ENCODE data around the gene NQO2.
"Not testable (repeated sequence)": the region's sequence is repeated elsewhere in the genome, so short reads cannot be mapped to it uniquely, and the experiment has no call there.

The NQO2 gene

GRCh38 chr6:3023663-3024483 is 24.2 kb downstream of the NQO2 start:
- Histone ChIP-seq H3K4me3 (ENCODE audit: insufficient read length, low read depth) (no peak overlapping the region), H3K36me3 (ENCODE audit: insufficient read depth, insufficient read length, low read length) (peaks cover 8% of the 10 kb centered on the region), H3K4me1 (ENCODE audit: insufficient read depth, insufficient read length) (peaks cover 4% of the 10 kb centered on the region), H3K27me3 (ENCODE audit: insufficient read depth, insufficient read length) (no peaks in the 10 kb centered on the region), H3K9me3 (ENCODE audit: insufficient read depth, low read length) (peaks cover 11% of the 10 kb centered on the region; the same call in 1 of the 2 replicates), H3K9ac (ENCODE audit: insufficient read length, low read depth) (no peak overlapping the region)
- peak; percentile 42 for DNase-seq (ENCODE audit: low read depth, low spot score)
- TF ChIP-seq ZNF274 (IDR thresholded peaks at IDR 0.05; ENCODE audit: low read depth, low read length): no peak
- no peak for TF ChIP-seq SUZ12 (IDR thresholded peaks at IDR 0.05; ENCODE audit: extremely low read depth, insufficient read depth, insufficient read length)
- TF ChIP-seq YY1 (IDR thresholded peaks at IDR 0.05; ENCODE audit: insufficient read depth, insufficient read length): no peak

- peaks cover 11% of the 10 kb centered on the region; the same call in 1 of the 2 replicates for H3K9me3 ChIP-seq (ENCODE audit: insufficient read depth, low read length)
- peaks cover 4% of the 10 kb centered on the region for H3K4me1 ChIP-seq (ENCODE audit: insufficient read depth, insufficient read length)
- no peak overlapping the region for H3K9ac ChIP-seq (ENCODE audit: insufficient read length, low read depth)
- no peak overlapping the region for H3K4me3 ChIP-seq (ENCODE audit: insufficient read length, low read depth)
- no peaks in the 10 kb centered on the region for H3K36me3 ChIP-seq (ENCODE audit: insufficient read depth, insufficient read length, low read length)
- no peak for DNase-seq (ENCODE audit: low read depth, low spot score)
- no peaks in the 10 kb centered on the region for H3K27me3 ChIP-seq (ENCODE audit: insufficient read depth, insufficient read length)
- no peak for TF ChIP-seq SUZ12 (IDR thresholded peaks at IDR 0.05; ENCODE audit: extremely low read depth, insufficient read depth, insufficient read length)
Measured at GRCh38 chr6:3026791-3027626, 27.3 kb downstream of the NQO2 start.

GRCh38 chr6:3028156-3028555 is 28.5 kb downstream of the NQO2 start:
- H3K4me3 ChIP-seq (ENCODE audit: insufficient read length, low read depth); H3K36me3 ChIP-seq (ENCODE audit: insufficient read depth, insufficient read length, low read length); DNase-seq (ENCODE audit: low read depth, low spot score); H3K9me3 ChIP-seq (ENCODE audit: insufficient read depth, low read length); H3K27me3 ChIP-seq (ENCODE audit: insufficient read depth, insufficient read length); H3K4me1 ChIP-seq (ENCODE audit: insufficient read depth, insufficient read length); H3K9ac ChIP-seq (ENCODE audit: insufficient read length, low read depth): not testable (repeated sequence)

GRCh38 chr6:3031857-3032640 is 32.4 kb downstream of the NQO2 start:
- Histone ChIP-seq H3K4me1 (ENCODE audit: insufficient read depth, insufficient read length) (no peaks in the 10 kb centered on the region), H3K4me3 (ENCODE audit: insufficient read length, low read depth) (no peak overlapping the region), H3K9ac (ENCODE audit: insufficient read length, low read depth) (no peak overlapping the region), H3K36me3 (ENCODE audit: insufficient read depth, insufficient read length, low read length) (no peaks in the 10 kb centered on the region), H3K27me3 (ENCODE audit: insufficient read depth, insufficient read length) (no peaks in the 10 kb centered on the region), H3K9me3 (ENCODE audit: insufficient read depth, low read length) (no peaks in the 10 kb centered on the region)
- TF ChIP-seq ZNF274 (IDR thresholded peaks at IDR 0.05; ENCODE audit: low read depth, low read length): no peak
- no peak for TF ChIP-seq YY1 (IDR thresholded peaks at IDR 0.05; ENCODE audit: insufficient read depth, insufficient read length)
- no peak for TF ChIP-seq SUZ12 (IDR thresholded peaks at IDR 0.05; ENCODE audit: extremely low read depth, insufficient read depth, insufficient read length)
- DNase-seq (ENCODE audit: low read depth, low spot score): no peak

GRCh38 chr6:3032986-3033385 is 33.3 kb downstream of the NQO2 start:
- Histone ChIP-seq H3K36me3 (ENCODE audit: insufficient read depth, insufficient read length, low read length) (no peaks in the 10 kb centered on the region), H3K4me1 (ENCODE audit: insufficient read depth, insufficient read length) (no peaks in the 10 kb centered on the region), H3K4me3 (ENCODE audit: insufficient read length, low read depth) (no peak overlapping the region), H3K27me3 (ENCODE audit: insufficient read depth, insufficient read length) (no peaks in the 10 kb centered on the region), H3K9ac (ENCODE audit: insufficient read length, low read depth) (no peak overlapping the region), H3K9me3 (ENCODE audit: insufficient read depth, low read length) (no peaks in the 10 kb centered on the region)
- no peak for DNase-seq (ENCODE audit: low read depth, low spot score)
- no peak for TF ChIP-seq SUZ12 (IDR thresholded peaks at IDR 0.05; ENCODE audit: extremely low read depth, insufficient read depth, insufficient read length)
- TF ChIP-seq YY1 (IDR thresholded peaks at IDR 0.05; ENCODE audit: insufficient read depth, insufficient read length): no peak

- Histone ChIP-seq H3K9me3 (ENCODE audit: insufficient read depth, low read length) (no peaks in the 10 kb centered on the region), H3K9ac (ENCODE audit: insufficient read length, low read depth) (no peak overlapping the region), H3K4me1 (ENCODE audit: insufficient read depth, insufficient read length) (no peaks in the 10 kb centered on the region), H3K4me3 (ENCODE audit: insufficient read length, low read depth) (no peak overlapping the region), H3K36me3 (ENCODE audit: insufficient read depth, insufficient read length, low read length) (no peaks in the 10 kb centered on the region), H3K27me3 (ENCODE audit: insufficient read depth, insufficient read length) (no peaks in the 10 kb centered on the region)
- DNase-seq (ENCODE audit: low read depth, low spot score): no peak
- TF ChIP-seq ZNF274 (IDR thresholded peaks at IDR 0.05; ENCODE audit: low read depth, low read length) (no peak), SUZ12 (IDR thresholded peaks at IDR 0.05; ENCODE audit: extremely low read depth, insufficient read depth, insufficient read length) (no peak), YY1 (IDR thresholded peaks at IDR 0.05; ENCODE audit: insufficient read depth, insufficient read length) (no peak)
Measured at GRCh38 chr6:3033652-3034051, 34.0 kb downstream of the NQO2 start.

- Histone ChIP-seq H3K4me3 (ENCODE audit: insufficient read length, low read depth) (no peak overlapping the region), H3K27me3 (ENCODE audit: insufficient read depth, insufficient read length) (no peaks in the 10 kb centered on the region), H3K9me3 (ENCODE audit: insufficient read depth, low read length) (no peaks in the 10 kb centered on the region), H3K36me3 (ENCODE audit: insufficient read depth, insufficient read length, low read length) (no peaks in the 10 kb centered on the region), H3K9ac (ENCODE audit: insufficient read length, low read depth) (no peak overlapping the region), H3K4me1 (ENCODE audit: insufficient read depth, insufficient read length) (no peaks in the 10 kb centered on the region)
- DNase-seq (ENCODE audit: low read depth, low spot score): no peak
- TF ChIP-seq YY1 (IDR thresholded peaks at IDR 0.05; ENCODE audit: insufficient read depth, insufficient read length) (no peak), SUZ12 (IDR thresholded peaks at IDR 0.05; ENCODE audit: extremely low read depth, insufficient read depth, insufficient read length) (no peak), ZNF274 (IDR thresholded peaks at IDR 0.05; ENCODE audit: low read depth, low read length) (no peak)
Measured at GRCh38 chr6:3035397-3035796, 35.7 kb downstream of the NQO2 start.

All from NT2/D1 (cell line).